T follicular helper cell (primary cell): ENCODE data around the gene RNF103.

Experiments
- DNase-seq: peaks from one replicate; pipeline ENCODE4 v3.0.0-alpha.2; 2020; ENCODE audit warnings: low read depth

RNF103 gene

GRCh38 chr2:86566821-86567190 lies 56.9 kb downstream of the RNF103 start:
- DNase-seq, result no peak

- no peak for DNase-seq
These were observed 57.4 kb downstream of the RNF103 start for GRCh38 chr2:86566158-86566820.

GRCh38 chr2:86563650-86564061 lies 60.0 kb downstream of the RNF103 start:
- no peak for DNase-seq

GRCh38 chr2:86562922-86563649 lies 60.6 kb downstream of the RNF103 start, which contains the start of gene CHMP3:
TSS of gene CHMP3 (minus strand) at chr2:86563443. CDS start at chr2:86563348, 95 bp downstream.
- peak; percentile 95 for DNase-seq

GRCh38 chr2:86562485-86562921 lies 61.2 kb downstream of the RNF103 start:
- no peak for DNase-seq

GRCh38 chr2:86557836-86558235 lies 65.8 kb downstream of the RNF103 start:
- DNase-seq, result no peak

GRCh38 chr2:86556508-86556907 lies 67.2 kb downstream of the RNF103 start:
- DNase-seq, result no peak
